ENCODE measurements around the gene LRRC56. TPM values are rescaled to one million over a fixed set of nuclear protein-coding genes. Genes with fewer than 3 reads are reported as not detected.
A peak's percentile ranks its signal among the peaks of the same experiment; 100 is the strongest.

LRRC56 gene
- total RNA-seq, 5 donors from 2014 or later (not counting 1 experiment from before 2014, with no cell fraction given): 3.4 to 6.1 (median 5.6) TPM

DNA sequence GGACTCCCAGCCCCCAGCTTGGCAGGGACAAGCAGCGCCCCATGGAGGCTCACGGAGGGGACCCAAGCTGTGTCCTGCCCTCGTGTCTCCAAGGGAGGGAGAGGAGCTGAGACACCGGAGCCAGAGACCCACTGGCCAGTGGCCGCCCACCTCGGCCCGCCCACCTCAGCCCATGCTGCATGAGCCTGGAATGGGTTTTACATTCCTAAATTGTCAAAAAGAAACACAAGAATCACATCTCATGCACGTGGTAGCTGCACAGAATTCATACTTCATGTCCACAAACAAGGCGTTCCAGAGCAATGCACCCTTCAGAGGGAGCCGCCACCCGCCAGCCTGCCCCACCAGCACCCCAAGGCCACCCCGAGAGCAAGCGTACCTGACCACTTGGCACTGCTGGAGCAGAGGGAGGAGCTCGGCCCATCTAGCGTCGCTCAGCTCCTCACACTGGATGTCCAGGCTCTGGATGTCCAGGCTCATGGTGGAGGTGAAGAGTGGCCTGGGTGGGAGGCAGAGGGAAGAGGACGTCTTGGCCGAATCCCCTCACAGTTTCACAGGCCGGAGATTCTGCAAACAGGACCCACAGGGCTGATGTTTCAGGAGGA is 35.5 kb upstream of the LRRC56 start:
- WGBS (ENCODE audit: insufficient coverage): 86% methylated on average over 6 of the region's 19 CpGs

DNA sequence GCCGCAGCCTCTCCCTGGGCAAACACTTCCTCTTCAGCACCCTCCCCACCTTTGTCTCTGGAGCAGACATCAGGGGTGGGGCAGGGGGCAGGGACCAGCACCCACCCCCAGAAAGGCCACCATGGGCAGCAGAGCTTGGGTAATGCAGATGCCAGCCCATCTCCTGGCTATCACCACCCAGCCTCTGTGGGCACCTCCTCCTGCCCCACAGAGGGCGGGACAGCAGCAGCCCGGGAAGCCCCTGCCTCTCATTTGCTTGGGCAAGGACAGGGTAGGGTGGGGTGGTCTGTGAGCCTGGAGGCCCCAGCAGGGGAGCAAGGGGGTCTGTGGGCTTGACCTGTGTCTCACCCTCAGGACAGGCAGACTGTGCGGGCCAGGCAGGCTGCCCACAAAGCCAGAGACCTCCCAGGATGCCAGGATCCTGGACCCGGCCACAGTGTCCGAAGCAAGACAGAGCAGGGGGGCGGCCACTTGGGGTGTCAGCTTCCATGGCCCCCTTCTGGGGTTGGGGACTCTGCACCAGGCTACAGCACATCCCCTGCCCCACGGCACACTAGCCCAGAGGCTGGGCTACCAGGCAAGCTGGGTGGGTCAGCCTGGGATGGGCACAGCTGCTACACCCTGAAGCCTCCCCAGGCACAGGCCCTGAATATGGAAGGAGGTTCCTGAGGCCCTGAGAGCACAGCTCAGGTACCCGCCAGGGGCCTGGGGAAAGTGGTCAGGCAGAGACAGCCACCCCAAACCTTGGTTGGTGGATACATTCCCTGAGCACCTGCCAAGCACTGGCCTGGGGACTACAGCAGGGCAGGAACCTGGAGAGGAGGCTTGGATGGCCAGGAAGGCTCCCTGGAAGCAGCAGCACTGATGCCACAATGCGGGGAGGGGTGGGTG is 34.8 kb upstream of the LRRC56 start:
- H3K27ac ChIP-seq (ENCODE audit: low read length): no peak overlapping the region
- no peak for ATAC-seq (replicated peaks in 1 of 4)

More for the DNA sequence above, 35.5 kb upstream of the LRRC56 start:
- H3K9me3 Mint-ChIP-seq: no peaks in the 10 kb centered on the region
- H3K4me1 Mint-ChIP-seq: peaks cover 17 to 43% (median 25%) of the 10 kb centered on the region in 3 donors
- H3K27me3 ChIP-seq (replicated peaks in 1 of 2; ENCODE audit: control insufficient read depth in 2 of 2, extremely low read depth in 1 of 2, insufficient read depth in 2 of 2, low read length in 1 of 2): no peaks in the 10 kb centered on the region
- H3K27me3 Mint-ChIP-seq: no peaks in the 10 kb centered on the region
- H3K4me3 Mint-ChIP-seq: no peak overlapping the region
- H3K36me3 Mint-ChIP-seq: peaks cover 19% of the 10 kb centered on the region
- H3K27ac ChIP-seq (ENCODE audit: low read length): no peak overlapping the region
- no peak overlapping the region for H3K4me3 ChIP-seq (ENCODE audit: control insufficient read depth in 1 of 2, extremely low read depth in 1 of 2, low read length in 1 of 2)
- no peak for ATAC-seq (replicated peaks in 1 of 4)
- H3K27ac Mint-ChIP-seq: no peak overlapping the region
- ChIA-PET CTCF (no interaction called here), POLR2A (no interaction called here)
- H3K36me3 ChIP-seq (ENCODE audit: control insufficient read depth in 2 of 2, extremely low read depth in 1 of 2, insufficient read depth in 1 of 2, low read length in 1 of 2): peaks cover 21 to 45% of the 10 kb centered on the region in 2 donors
- no peak for DNase-seq
- H3K4me1 ChIP-seq (ENCODE audit: control insufficient read depth in 1 of 2, extremely low read depth in 1 of 2, insufficient read depth in 2 of 2, low read length in 2 of 2): peaks cover 13 to 35% of the 10 kb centered on the region in 2 experiments
- H3K9me3 ChIP-seq: no peaks in the 10 kb centered on the region

GRCh38 chr11:503179-503981 is 33.9 kb upstream of the LRRC56 start:
- no peaks in the 10 kb centered on the region for H3K9me3 Mint-ChIP-seq
- peaks cover 6% of the 10 kb centered on the region for H3K36me3 Mint-ChIP-seq
- peak overlapping the region; percentile 25 to 34 (median 25) for H3K4me3 Mint-ChIP-seq
- WGBS (ENCODE audit: insufficient coverage): 69% methylated on average over 23 of the region's 24 CpGs
- H3K36me3 ChIP-seq (ENCODE audit: control insufficient read depth in 2 of 2, extremely low read depth in 1 of 2, insufficient read depth in 1 of 2, low read length in 1 of 2): peaks cover 12 to 31% of the 10 kb centered on the region in 2 donors
- no peaks in the 10 kb centered on the region for H3K27me3 ChIP-seq (replicated peaks in 1 of 2; ENCODE audit: control insufficient read depth in 2 of 2, extremely low read depth in 1 of 2, insufficient read depth in 2 of 2, low read length in 1 of 2)
- no peak overlapping the region for H3K27ac ChIP-seq (ENCODE audit: low read length)
- H3K27me3 Mint-ChIP-seq: no peaks in the 10 kb centered on the region
- CTCF ChIA-PET: no interaction called here
- H3K4me1 Mint-ChIP-seq: peaks cover 11 to 41% (median 31%) of the 10 kb centered on the region in 3 donors
- peaks cover 13 to 46% of the 10 kb centered on the region in 2 experiments for H3K4me1 ChIP-seq (ENCODE audit: control insufficient read depth in 1 of 2, extremely low read depth in 1 of 2, insufficient read depth in 2 of 2, low read length in 2 of 2)
- H3K27ac Mint-ChIP-seq: peak overlapping the region in 1 of 2 donors; percentile 69
- no peaks in the 10 kb centered on the region for H3K9me3 ChIP-seq
- ATAC-seq (replicated peaks in 1 of 4): no peak
- DNase-seq: peak in 1 of 35 experiments; percentile 35
- no peak overlapping the region for H3K4me3 ChIP-seq (ENCODE audit: control insufficient read depth in 1 of 2, extremely low read depth in 1 of 2, low read length in 1 of 2)
- POLR2A ChIA-PET: interaction anchor here in 1 of 2 donors (0.5 to 0.6 kb wide), 2 partner anchors 13 to 140 kb away, joined by 3 to 10 read pairs; no protein-coding TSS in a partner anchor

More for the DNA sequence above, 34.8 kb upstream of the LRRC56 start:
- no peaks in the 10 kb centered on the region for H3K27me3 Mint-ChIP-seq
- Histone ChIP-seq H3K4me1 (ENCODE audit: control insufficient read depth in 1 of 2, extremely low read depth in 1 of 2, insufficient read depth in 2 of 2, low read length in 2 of 2) (peaks cover 13 to 38% of the 10 kb centered on the region in 2 experiments), H3K27me3 (replicated peaks in 1 of 2; ENCODE audit: control insufficient read depth in 2 of 2, extremely low read depth in 1 of 2, insufficient read depth in 2 of 2, low read length in 1 of 2) (no peaks in the 10 kb centered on the region), H3K36me3 (ENCODE audit: control insufficient read depth in 2 of 2, extremely low read depth in 1 of 2, insufficient read depth in 1 of 2, low read length in 1 of 2) (peaks cover 20 to 39% of the 10 kb centered on the region in 2 donors), H3K4me3 (ENCODE audit: control insufficient read depth in 1 of 2, extremely low read depth in 1 of 2, low read length in 1 of 2) (no peak overlapping the region), H3K9me3 (no peaks in the 10 kb centered on the region)
- H3K27ac Mint-ChIP-seq: no peak overlapping the region
- no peak overlapping the region for H3K4me3 Mint-ChIP-seq
- DNase-seq: no peak
- H3K4me1 Mint-ChIP-seq: peaks cover 14 to 36% (median 25%) of the 10 kb centered on the region in 3 donors
- CTCF ChIA-PET: no interaction called here
- WGBS (ENCODE audit: insufficient coverage): 98% methylated on average over 6 of the region's 10 CpGs
- H3K36me3 Mint-ChIP-seq: peaks cover 12% of the 10 kb centered on the region
- H3K9me3 Mint-ChIP-seq: no peaks in the 10 kb centered on the region
- POLR2A ChIA-PET: interaction anchor here in 1 of 2 donors (0.5 to 0.6 kb wide), 2 partner anchors 13 to 139 kb away, joined by 3 to 10 read pairs; no protein-coding TSS in a partner anchor

DNA sequence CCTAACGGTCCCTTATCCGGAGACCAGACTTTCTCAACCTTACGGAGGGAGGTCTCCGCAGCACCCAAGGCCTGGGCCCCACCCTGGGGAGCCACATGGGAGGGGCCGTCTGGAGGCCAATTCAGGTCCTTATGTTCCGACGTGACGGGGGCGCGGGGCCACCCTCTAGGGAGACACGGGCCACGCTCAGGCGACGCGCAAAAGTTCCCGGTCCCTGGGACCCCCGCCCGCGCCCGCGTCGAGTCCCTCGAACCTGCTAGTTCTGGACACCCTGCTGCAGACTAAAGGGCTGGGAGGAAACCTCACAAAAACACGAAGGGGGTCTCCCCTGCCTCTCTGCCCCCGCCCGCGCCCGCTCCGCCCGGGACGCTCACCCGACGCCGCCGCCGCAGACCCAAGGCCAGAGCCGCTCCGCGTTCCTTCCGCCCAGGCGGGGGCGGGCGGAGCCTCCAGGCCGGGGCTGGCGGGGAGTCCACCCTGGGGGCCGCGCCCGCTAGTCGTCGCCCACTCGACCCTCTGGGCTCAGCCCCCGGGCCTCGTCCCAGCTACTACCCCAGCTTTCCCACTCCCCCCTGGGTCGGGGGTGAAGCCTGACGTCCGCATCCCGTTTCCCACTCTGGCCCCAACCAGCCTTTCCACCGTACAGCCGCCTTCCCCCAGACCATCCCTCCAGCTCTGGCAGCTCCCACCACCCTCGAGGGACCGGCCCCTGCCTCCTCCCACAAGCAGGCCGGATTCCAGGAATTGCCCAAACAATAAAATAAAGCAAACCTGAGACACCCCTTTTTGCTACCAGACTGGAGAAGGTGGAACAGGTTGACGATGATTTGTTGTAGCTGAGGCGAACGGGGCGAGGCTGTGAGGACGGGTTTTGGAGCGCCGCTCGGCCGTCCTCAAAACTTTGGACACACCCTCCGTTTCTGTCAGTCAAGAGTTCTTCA is 33.0 kb upstream of the LRRC56 start:
- H3K4me3 Mint-ChIP-seq: peak overlapping the region; percentile 62 to 96 (median 94)
- DNase-seq (no peak), ATAC-seq (replicated peaks in 1 of 4) (no peak)
- peak overlapping the region in 1 of 2 donors; percentile 69 for H3K27ac Mint-ChIP-seq
- no peaks in the 10 kb centered on the region for H3K27me3 ChIP-seq (replicated peaks in 1 of 2; ENCODE audit: control insufficient read depth in 2 of 2, extremely low read depth in 1 of 2, insufficient read depth in 2 of 2, low read length in 1 of 2)
- H3K4me3 ChIP-seq (ENCODE audit: control insufficient read depth in 1 of 2, extremely low read depth in 1 of 2, low read length in 1 of 2): no peak overlapping the region
- H3K9me3 Mint-ChIP-seq: no peaks in the 10 kb centered on the region
- peaks cover 9 to 26% of the 10 kb centered on the region in 2 donors for H3K36me3 ChIP-seq (ENCODE audit: control insufficient read depth in 2 of 2, extremely low read depth in 1 of 2, insufficient read depth in 1 of 2, low read length in 1 of 2)
- 47% methylated on average over 66 of the region's 72 CpGs for WGBS (ENCODE audit: insufficient coverage)
- H3K4me1 Mint-ChIP-seq: peaks cover 11 to 41% (median 31%) of the 10 kb centered on the region in 3 donors
- ChIA-PET POLR2A (no interaction called here), CTCF (no interaction called here)
- no peaks in the 10 kb centered on the region for H3K9me3 ChIP-seq
- no peak overlapping the region for H3K27ac ChIP-seq (ENCODE audit: low read length)
- H3K36me3 Mint-ChIP-seq: peaks cover 4% of the 10 kb centered on the region
- no peaks in the 10 kb centered on the region for H3K27me3 Mint-ChIP-seq
- H3K4me1 ChIP-seq (ENCODE audit: control insufficient read depth in 1 of 2, extremely low read depth in 1 of 2, insufficient read depth in 2 of 2, low read length in 2 of 2): peaks cover 13 to 46% of the 10 kb centered on the region in 2 experiments

DNA sequence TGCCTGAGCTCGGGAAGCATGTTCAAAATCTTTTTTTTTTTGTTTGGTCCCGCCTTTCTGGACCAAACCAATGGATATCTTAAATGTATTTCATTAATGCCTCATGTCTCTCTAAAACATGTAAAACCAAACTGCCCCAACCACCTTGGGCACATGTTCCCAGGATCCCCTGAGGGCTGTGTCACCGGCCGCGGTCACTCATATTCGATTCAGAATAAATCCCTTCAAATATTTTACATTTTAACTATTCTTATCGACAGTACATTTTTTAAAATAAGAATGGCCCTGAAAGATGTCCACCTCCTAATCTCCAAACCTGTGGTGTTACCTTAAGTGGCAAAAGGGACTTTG is 32.4 kb upstream of the LRRC56 start:
- peaks cover 11 to 41% (median 31%) of the 10 kb centered on the region in 3 donors for H3K4me1 Mint-ChIP-seq
- CTCF ChIA-PET: no interaction called here
- peak overlapping the region in 1 of 2 donors; percentile 44 for H3K27ac Mint-ChIP-seq
- Histone ChIP-seq H3K36me3 (ENCODE audit: control insufficient read depth in 2 of 2, extremely low read depth in 1 of 2, insufficient read depth in 1 of 2, low read length in 1 of 2) (peaks cover 6 to 19% of the 10 kb centered on the region in 2 donors), H3K4me1 (ENCODE audit: control insufficient read depth in 1 of 2, extremely low read depth in 1 of 2, insufficient read depth in 2 of 2, low read length in 2 of 2) (peaks cover 13 to 46% of the 10 kb centered on the region in 2 experiments), H3K27ac (ENCODE audit: low read length) (no peak overlapping the region), H3K4me3 (ENCODE audit: control insufficient read depth in 1 of 2, extremely low read depth in 1 of 2, low read length in 1 of 2) (no peak overlapping the region), H3K27me3 (replicated peaks in 1 of 2; ENCODE audit: control insufficient read depth in 2 of 2, extremely low read depth in 1 of 2, insufficient read depth in 2 of 2, low read length in 1 of 2) (no peaks in the 10 kb centered on the region), H3K9me3 (no peaks in the 10 kb centered on the region)
- peak overlapping the region; percentile 62 to 96 (median 94) for H3K4me3 Mint-ChIP-seq
- POLR2A ChIA-PET: no interaction called here
- no peaks in the 10 kb centered on the region for H3K9me3 Mint-ChIP-seq
- peaks cover 3% of the 10 kb centered on the region for H3K36me3 Mint-ChIP-seq
- H3K27me3 Mint-ChIP-seq: no peaks in the 10 kb centered on the region
- ATAC-seq (replicated peaks in 1 of 4): no peak
- DNase-seq: no peak
- 87% methylated on average over 3 of the region's 7 CpGs for WGBS (ENCODE audit: insufficient coverage)
